ENCODE results near the gene BANF2. TPM values are rescaled to one million over a fixed set of nuclear protein-coding genes. Genes with fewer than 3 reads are reported as not detected.

Gene BANF2
- total RNA-seq, 1 experiment from 2014 or later = not detected

- in situ Hi-C loops (cut with HindIII; ENCODE audit: low sequenced_read_pairs) = no loop called here
These were observed 18.7 kb upstream of the BANF2 start for GRCh38 chr20:17680836-17681725.

GRCh38 chr20:17681726-17682102, 18.1 kb upstream of the BANF2 start:
- in situ Hi-C loops (cut with HindIII; ENCODE audit: low sequenced_read_pairs) = no loop called here
- DNase-seq (ENCODE audit: low spot score) = no peak

More at GRCh38 chr20:17680836-17681725, 18.7 kb upstream of the BANF2 start:
- peak; percentile 27 for DNase-seq (ENCODE audit: low spot score)

GRCh38 chr20:17682103-17682888, 17.5 kb upstream of the BANF2 start, which contains the start of gene RRBP1:
TSS of gene RRBP1 (minus strand) at chr20:17682242. CDS start at chr20:17660507, 21,735 bp downstream.
- peak; percentile 97 for DNase-seq (ENCODE audit: low spot score)
- in situ Hi-C loops (cut with HindIII; ENCODE audit: low sequenced_read_pairs) = no loop called here

- in situ Hi-C loops (cut with HindIII; ENCODE audit: low sequenced_read_pairs) = no loop called here
- no peak for DNase-seq (ENCODE audit: low spot score)
These were observed 16.9 kb upstream of the BANF2 start for GRCh38 chr20:17682889-17683198.

GRCh38 chr20:17683218-17684076, 16.3 kb upstream of the BANF2 start:
- in situ Hi-C loops (cut with HindIII; ENCODE audit: low sequenced_read_pairs) = no loop called here
- no peak for DNase-seq (ENCODE audit: low spot score)

GRCh38 chr20:17684077-17684888, 15.5 kb upstream of the BANF2 start:
- in situ Hi-C loops (cut with HindIII; ENCODE audit: low sequenced_read_pairs) = no loop called here
- no peak for DNase-seq (ENCODE audit: low spot score)

GRCh38 chr20:17685168-17685567, 14.6 kb upstream of the BANF2 start:
- no peak for DNase-seq (ENCODE audit: low spot score)
- in situ Hi-C loops (cut with HindIII; ENCODE audit: low sequenced_read_pairs) = no loop called here

- no peak for DNase-seq (ENCODE audit: low spot score)
- in situ Hi-C loops (cut with HindIII; ENCODE audit: low sequenced_read_pairs) = no loop called here
These were observed 12.0 kb upstream of the BANF2 start for GRCh38 chr20:17687800-17688199.

- DNase-seq (ENCODE audit: low spot score) = no peak
- in situ Hi-C loops (cut with HindIII; ENCODE audit: low sequenced_read_pairs) = no loop called here
These were observed 10.8 kb upstream of the BANF2 start for GRCh38 chr20:17688965-17689364.

GRCh38 chr20:17690144-17690543, 9.6 kb upstream of the BANF2 start:
- no peak for DNase-seq (ENCODE audit: low spot score)
- in situ Hi-C loops (cut with HindIII; ENCODE audit: low sequenced_read_pairs) = no loop called here

- DNase-seq (ENCODE audit: low spot score) = no peak
- in situ Hi-C loops (cut with HindIII; ENCODE audit: low sequenced_read_pairs) = no loop called here
These were observed 8.0 kb upstream of the BANF2 start for GRCh38 chr20:17691758-17692157.

GRCh38 chr20:17693444-17694001, 6.2 kb upstream of the BANF2 start:
- peak; percentile 35 for DNase-seq (ENCODE audit: low spot score)
- in situ Hi-C loops (cut with HindIII; ENCODE audit: low sequenced_read_pairs) = no loop called here

GRCh38 chr20:17694767-17695166, 5.0 kb upstream of the BANF2 start:
- in situ Hi-C loops (cut with HindIII; ENCODE audit: low sequenced_read_pairs) = no loop called here
- DNase-seq (ENCODE audit: low spot score) = no peak

- in situ Hi-C loops (cut with HindIII; ENCODE audit: low sequenced_read_pairs) = no loop called here
- no peak for DNase-seq (ENCODE audit: low spot score)
These were observed 3.5 kb upstream of the BANF2 start for GRCh38 chr20:17696287-17696686.

- in situ Hi-C loops (cut with HindIII; ENCODE audit: low sequenced_read_pairs) = no loop called here
- DNase-seq (ENCODE audit: low spot score) = no peak
These were observed 2.6 kb upstream of the BANF2 start for GRCh38 chr20:17697171-17697570.

- no peak for DNase-seq (ENCODE audit: low spot score)
- in situ Hi-C loops (cut with HindIII; ENCODE audit: low sequenced_read_pairs) = no loop called here
These were observed 1.4 kb upstream of the BANF2 start for GRCh38 chr20:17698384-17698783.

GRCh38 chr20:17700637-17701036, 871 bp downstream of the BANF2 start:
- in situ Hi-C loops (cut with HindIII; ENCODE audit: low sequenced_read_pairs) = no loop called here
- no peak for DNase-seq (ENCODE audit: low spot score)

GRCh38 chr20:17701826-17702225, 2.1 kb downstream of the BANF2 start:
- DNase-seq (ENCODE audit: low spot score) = no peak
- in situ Hi-C loops (cut with HindIII; ENCODE audit: low sequenced_read_pairs) = no loop called here

All from G401 (cell line).